Activated naive CD8-positive, alpha-beta T cell treated with anti-CD3 and anti-CD28 coated beads, Interleukin-2, amount 50 U/mL, for 16 hours (primary cell): ENCODE data around the gene DPH7.
"Not testable (repeated sequence)": the region's sequence is repeated elsewhere in the genome, so short reads cannot be mapped to it uniquely, and the experiment has no call there.

Experiments
- DNase-seq: peaks from one replicate; pipeline ENCODE4 v3.0.0-alpha.2; 2020; ENCODE audit warnings: low read depth, low spot score

The DPH7 gene

GRCh38 chr9:137547687-137548543 is 30.8 kb downstream of the DPH7 start:
- no peak for DNase-seq

GRCh38 chr9:137545123-137545522 is 33.6 kb downstream of the DPH7 start:
- no peak for DNase-seq

GRCh38 chr9:137544176-137544760 is 34.5 kb downstream of the DPH7 start:
- no peak for DNase-seq

- DNase-seq: no peak
Observed at GRCh38 chr9:137543237-137543963, 35.3 kb downstream of the DPH7 start.

- no peak for DNase-seq
Observed at GRCh38 chr9:137542486-137542885, 36.2 kb downstream of the DPH7 start.

- DNase-seq: no peak
Observed at GRCh38 chr9:137540536-137540935, 38.2 kb downstream of the DPH7 start.

GRCh38 chr9:137538058-137538457 is 40.7 kb downstream of the DPH7 start:
- no peak for DNase-seq

GRCh38 chr9:137536594-137537131 is 42.1 kb downstream of the DPH7 start:
- not testable (repeated sequence) for DNase-seq

- no peak for DNase-seq
Observed at GRCh38 chr9:137535120-137535428, 43.7 kb downstream of the DPH7 start.

GRCh38 chr9:137534256-137535119 is 44.2 kb downstream of the DPH7 start:
- no peak for DNase-seq

- DNase-seq: not testable (repeated sequence)
Observed at GRCh38 chr9:137532891-137533468, 45.7 kb downstream of the DPH7 start.

- DNase-seq: no peak
Observed at GRCh38 chr9:137531099-137531765, 47.5 kb downstream of the DPH7 start.

- no peak for DNase-seq
Observed at GRCh38 chr9:137530331-137530730, 48.4 kb downstream of the DPH7 start.

- no peak for DNase-seq
Observed at GRCh38 chr9:137524981-137525317, 53.8 kb downstream of the DPH7 start.

- no peak for DNase-seq
Observed at GRCh38 chr9:137524161-137524980, 54.4 kb downstream of the DPH7 start.

- no peak for DNase-seq
Observed at GRCh38 chr9:137522746-137523455, 55.8 kb downstream of the DPH7 start.

GRCh38 chr9:137521405-137521985 is 57.2 kb downstream of the DPH7 start:
- DNase-seq: no peak

- DNase-seq: no peak
Observed at GRCh38 chr9:137520614-137521404, 57.9 kb downstream of the DPH7 start.
